Measurements from ENCODE around the gene MAP6D1.
"Not testable (repeated sequence)": the region's sequence is repeated elsewhere in the genome, so short reads cannot be mapped to it uniquely, and the experiment has no call there.

Gene MAP6D1

DNA sequence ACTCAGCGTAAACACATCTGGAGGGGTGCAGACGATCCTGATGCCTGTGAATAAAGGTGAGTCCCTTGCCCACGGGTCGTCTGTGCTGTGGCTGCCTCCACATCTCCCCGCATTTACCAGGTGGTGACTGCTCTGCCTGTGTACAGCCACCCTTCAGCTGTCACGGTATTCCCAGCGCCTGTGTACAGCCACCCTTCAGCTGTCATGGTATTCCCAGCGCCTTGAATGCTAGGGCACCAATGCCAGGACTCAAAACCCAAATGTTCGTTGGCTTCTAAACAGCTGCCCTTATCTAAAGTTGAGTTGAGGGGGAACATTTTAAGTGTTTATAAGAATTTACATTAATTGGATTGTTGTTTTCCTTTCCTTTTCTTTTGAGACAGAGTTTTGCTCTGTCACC is 27.4 kb downstream of the MAP6D1 start:
- TF ChIP-seq, protein P1, sequence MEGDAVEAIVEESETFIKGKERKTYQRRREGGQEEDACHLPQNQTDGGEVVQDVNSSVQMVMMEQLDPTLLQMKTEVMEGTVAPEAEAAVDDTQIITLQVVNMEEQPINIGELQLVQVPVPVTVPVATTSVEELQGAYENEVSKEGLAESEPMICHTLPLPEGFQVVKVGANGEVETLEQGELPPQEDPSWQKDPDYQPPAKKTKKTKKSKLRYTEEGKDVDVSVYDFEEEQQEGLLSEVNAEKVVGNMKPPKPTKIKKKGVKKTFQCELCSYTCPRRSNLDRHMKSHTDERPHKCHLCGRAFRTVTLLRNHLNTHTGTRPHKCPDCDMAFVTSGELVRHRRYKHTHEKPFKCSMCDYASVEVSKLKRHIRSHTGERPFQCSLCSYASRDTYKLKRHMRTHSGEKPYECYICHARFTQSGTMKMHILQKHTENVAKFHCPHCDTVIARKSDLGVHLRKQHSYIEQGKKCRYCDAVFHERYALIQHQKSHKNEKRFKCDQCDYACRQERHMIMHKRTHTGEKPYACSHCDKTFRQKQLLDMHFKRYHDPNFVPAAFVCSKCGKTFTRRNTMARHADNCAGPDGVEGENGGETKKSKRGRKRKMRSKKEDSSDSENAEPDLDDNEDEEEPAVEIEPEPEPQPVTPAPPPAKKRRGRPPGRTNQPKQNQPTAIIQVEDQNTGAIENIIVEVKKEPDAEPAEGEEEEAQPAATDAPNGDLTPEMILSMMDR (IDR thresholded peaks at IDR 0.05; ENCODE audit: low read depth, low read length, missing control alignments): no peak
- in situ Hi-C loops (cut with HindIII; ENCODE audit: low sequenced_read_pairs): no loop called here
- no peak overlapping the region for H3K4me3 ChIP-seq (ENCODE audit: low read depth, low read length)
- no peak for DNase-seq (ENCODE audit: low read depth)

DNA sequence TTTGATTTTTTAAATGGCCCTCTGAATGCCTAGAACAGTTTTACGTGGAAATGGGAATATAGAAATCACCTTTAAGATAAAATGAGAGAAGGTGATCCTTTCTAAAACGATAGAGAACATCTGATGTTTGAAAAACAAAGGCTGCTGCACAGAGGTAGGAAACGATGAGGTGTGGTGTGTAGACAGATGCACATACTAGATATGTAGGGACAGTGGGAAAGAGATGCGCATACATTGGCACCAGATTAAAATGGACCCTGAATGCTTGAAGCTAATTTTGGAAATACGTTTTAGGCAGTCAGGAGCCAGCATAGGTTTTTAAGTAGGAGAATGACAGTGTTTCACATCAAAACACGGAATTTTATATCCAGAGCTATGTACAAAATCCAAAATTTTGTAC is 29.0 kb downstream of the MAP6D1 start:
- TF ChIP-seq, protein P1 (IDR thresholded peaks at IDR 0.05; ENCODE audit: low read depth, low read length, missing control alignments): no peak
- no peak for DNase-seq (ENCODE audit: low read depth)
- in situ Hi-C loops (cut with HindIII; ENCODE audit: low sequenced_read_pairs): no loop called here
- H3K4me3 ChIP-seq (ENCODE audit: low read depth, low read length): no peak overlapping the region

DNA sequence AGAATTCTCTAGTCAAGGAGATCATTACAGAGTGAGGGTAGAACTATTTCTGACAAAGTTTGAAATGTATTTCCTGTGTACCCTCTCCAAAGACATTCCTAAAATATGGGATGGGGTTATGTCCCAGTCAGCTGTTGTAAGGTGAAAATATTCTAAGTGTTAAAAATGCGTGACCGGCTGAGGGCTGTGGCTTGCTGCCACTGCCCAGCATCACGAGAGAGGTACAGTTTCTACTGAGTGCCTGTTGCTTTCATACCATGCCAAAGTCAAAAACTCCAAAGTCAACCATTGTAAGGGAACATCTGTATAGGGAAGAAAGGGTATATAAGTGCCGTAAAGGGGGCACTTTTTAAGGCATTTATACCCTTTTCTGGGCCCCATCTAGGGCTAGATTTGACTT is 30.9 kb downstream of the MAP6D1 start:
- TF ChIP-seq, protein P1 (IDR thresholded peaks at IDR 0.05; ENCODE audit: low read depth, low read length, missing control alignments): no peak
- in situ Hi-C loops (cut with HindIII; ENCODE audit: low sequenced_read_pairs): no loop called here

DNA sequence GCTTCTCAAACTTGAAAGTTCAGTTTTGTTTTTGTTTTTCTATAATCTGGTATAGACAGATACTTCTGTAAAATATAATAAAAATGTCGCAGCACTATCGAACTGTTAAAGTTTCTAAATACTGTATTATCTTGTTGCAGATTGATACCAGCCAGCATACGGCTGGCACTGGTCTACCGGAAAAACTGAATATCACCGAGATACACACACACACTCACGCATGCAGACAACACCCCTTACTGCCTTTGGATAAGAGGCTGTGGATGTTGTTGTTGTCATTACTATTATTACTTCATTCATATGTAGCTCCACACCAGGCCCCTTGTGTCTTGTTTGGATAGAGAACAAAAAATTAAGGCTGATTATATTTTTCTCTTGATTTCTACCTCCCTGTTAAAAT is 32.4 kb downstream of the MAP6D1 start:
- TF ChIP-seq, protein P1 (IDR thresholded peaks at IDR 0.05; ENCODE audit: low read depth, low read length, missing control alignments): no peak
- in situ Hi-C loops (cut with HindIII; ENCODE audit: low sequenced_read_pairs): no loop called here
- no peak for DNase-seq (ENCODE audit: low read depth)
- no peak overlapping the region for H3K4me3 ChIP-seq (ENCODE audit: low read depth, low read length)

More for the DNA sequence above, 30.9 kb downstream of the MAP6D1 start:
- H3K4me3 ChIP-seq (ENCODE audit: low read depth, low read length): no peak overlapping the region
- no peak for DNase-seq (ENCODE audit: low read depth)

GRCh38 chr3:183790700-183791099 is 34.7 kb downstream of the MAP6D1 start:
- no peak for DNase-seq (ENCODE audit: low read depth)
- TF ChIP-seq, protein P1 (IDR thresholded peaks at IDR 0.05; ENCODE audit: low read depth, low read length, missing control alignments): no peak
- in situ Hi-C loops (cut with HindIII; ENCODE audit: low sequenced_read_pairs): no loop called here
- no peak overlapping the region for H3K4me3 ChIP-seq (ENCODE audit: low read depth, low read length)

DNA sequence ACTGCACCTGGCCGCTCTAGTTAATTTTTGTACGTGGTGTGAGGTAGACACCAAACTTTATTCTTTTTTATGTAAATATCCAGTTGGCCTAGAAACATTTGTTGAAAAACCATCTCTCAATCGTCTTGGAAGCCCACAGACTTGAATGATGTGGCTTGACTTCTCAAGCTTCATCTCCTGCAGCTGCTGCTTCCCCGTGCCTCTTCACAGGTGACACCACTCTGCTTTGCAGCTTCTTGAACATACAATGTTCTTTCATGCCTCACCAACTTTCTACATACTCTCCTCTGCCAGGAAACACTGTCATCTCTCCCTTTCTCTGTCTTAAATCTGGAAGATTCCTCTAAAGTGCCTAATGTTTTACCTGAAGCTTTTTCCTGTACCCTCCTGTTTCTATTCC is 35.6 kb downstream of the MAP6D1 start:
- in situ Hi-C loops (cut with HindIII; ENCODE audit: low sequenced_read_pairs): no loop called here
- no peak for DNase-seq (ENCODE audit: low read depth)
- TF ChIP-seq, protein P1 (IDR thresholded peaks at IDR 0.05; ENCODE audit: low read depth, low read length, missing control alignments): no peak
- H3K4me3 ChIP-seq (ENCODE audit: low read depth, low read length): no peak overlapping the region

DNA sequence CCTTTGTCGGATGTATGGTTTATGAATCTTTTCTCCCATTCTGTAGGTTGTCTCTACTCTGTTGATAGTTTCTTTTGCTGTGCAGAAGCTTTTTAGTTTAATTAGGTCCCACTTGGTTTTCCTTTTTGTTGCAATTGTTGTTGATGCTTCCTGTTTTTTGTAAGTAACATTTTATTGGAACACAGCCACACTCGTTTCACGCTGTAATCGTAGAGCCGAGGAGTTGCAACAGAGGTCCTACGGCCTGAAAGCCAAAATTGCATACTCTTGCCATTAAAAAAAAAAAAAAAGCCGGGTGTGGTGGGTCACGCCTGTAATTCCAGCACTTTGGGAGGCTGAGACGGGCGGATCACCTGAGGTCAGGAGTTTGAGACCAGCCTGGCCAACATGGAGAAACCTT is 40.9 kb downstream of the MAP6D1 start:
- not testable (repeated sequence) for H3K4me3 ChIP-seq (ENCODE audit: low read depth, low read length); DNase-seq (ENCODE audit: low read depth)

More for the DNA sequence above, 40.9 kb downstream of the MAP6D1 start:
- in situ Hi-C loops (cut with HindIII; ENCODE audit: low sequenced_read_pairs): not testable (repeated sequence)

Data from astrocyte of the cerebellum (primary cell).